Endodermal cell (in vitro differentiated cells): ENCODE results near the gene EIF4H. TPM values are rescaled to one million over a fixed set of nuclear protein-coding genes. Genes with fewer than 3 reads are reported as not detected.
A peak's percentile ranks its signal among the peaks of the same experiment; 100 is the strongest.

Experiments
- DNase-seq: peaks from one replicate; pipeline ENCODE4 v3.0.0-alpha.2; 2017
- H3K27ac ChIP-seq: 2 replicates; pipeline ENCODE4 v1.5.1; 2013; ENCODE audit warnings: mild to moderate bottlenecking, low read depth, low read length, moderate library complexity
- H3K27me3 ChIP-seq: 2 replicates; pipeline ENCODE4 v1.6.1; 2013; ENCODE audit warnings: mild to moderate bottlenecking, low read length, moderate library complexity; ENCODE audit not compliant: insufficient read depth, control insufficient read depth, poor library complexity, severe bottlenecking
- H3K36me3 ChIP-seq: 2 replicates; pipeline ENCODE4 v1.7.0; 2013; ENCODE audit warnings: mild to moderate bottlenecking, low read length, moderate library complexity; ENCODE audit not compliant: control insufficient read depth, insufficient read depth
- H3K4me1 ChIP-seq: one replicate; pipeline ENCODE4 v1.7.0; 2013; ENCODE audit warnings: low read length; ENCODE audit not compliant: control insufficient read depth, insufficient read depth
- H3K4me3 ChIP-seq: 2 replicates; pipeline ENCODE4 v1.5.1; 2013; ENCODE audit warnings: mild to moderate bottlenecking, low read length, moderate library complexity
- H3K9ac ChIP-seq: 2 replicates; pipeline ENCODE4 v1.6.1; 2013; ENCODE audit warnings: mild to moderate bottlenecking, low read length, moderate library complexity; ENCODE audit not compliant: poor library complexity, severe bottlenecking; ENCODE audit errors: extremely low read depth
- H3K9me3 ChIP-seq: 2 replicates; pipeline ENCODE4 v1.6.1; 2013; ENCODE audit warnings: mild to moderate bottlenecking, low read length, moderate library complexity; ENCODE audit not compliant: control insufficient read depth
- H3K27ac Mint-ChIP-seq: 2 replicates; pipeline ENCODE4 v1.8.0; 2020; ENCODE audit warnings: mixed read lengths
- H3K27me3 Mint-ChIP-seq: 2 replicates; pipeline ENCODE4 v1.8.0; 2021; ENCODE audit warnings: mild to moderate bottlenecking, mixed read lengths; ENCODE audit not compliant: insufficient read depth
- H3K36me3 Mint-ChIP-seq: 2 replicates; pipeline ENCODE4 v1.8.0; 2020; ENCODE audit warnings: low read depth, mixed read lengths
- H3K4me1 Mint-ChIP-seq: 2 replicates; pipeline ENCODE4 v1.8.0; 2020; ENCODE audit warnings: mixed read lengths
- H3K4me3 Mint-ChIP-seq: 2 replicates; pipeline ENCODE4 v1.8.0; 2020; ENCODE audit warnings: mild to moderate bottlenecking, moderate library complexity, mixed read lengths
- H3K9me3 Mint-ChIP-seq: 2 replicates; pipeline ENCODE4 v1.8.0; 2020; ENCODE audit warnings: mild to moderate bottlenecking, mixed read lengths
- CTCF ChIP-seq: fragments of 200-600 bp; sonication (generic); conservative IDR thresholded peaks from 2 replicates; pipeline ENCODE4 v1.5.0; 2021; ENCODE audit warnings: antibody characterized with exemption, mild to moderate bottlenecking
- WGBS, 2 experiments: methylation state at CpG; one replicate each; pipeline versions ENCODE4 v1.1.5 to v1.1.7; 2013; ENCODE audit warnings: missing lambda C conversion rate in 2 of 2, mixed read lengths in 1 of 2; ENCODE audit not compliant: insufficient coverage in 1 of 2, insufficient read length in 1 of 2; 5-methylcytosine and 5-hydroxymethylcytosine counted together
- total RNA-seq, 2 donors: library from RNA; stranded (reverse); fragmentation: NEBNext Ultra II Directional in 1 of 2; extraction: Animal tissue kit (Norgen Biotek cat#: 25700) in 1 of 2; gene quantifications; 2 replicates in 1 of 2; 3 replicates in 1 of 2; pipeline ENCODE4 v1.2.1, GENCODE V29; 2021

The EIF4H gene
- total RNA-seq, 2 donors from 2014 or later = 305 to 346 TPM

- H3K27me3 ChIP-seq = no peaks in the 10 kb centered on the region
- H3K4me1 Mint-ChIP-seq = peaks cover 3% of the 10 kb centered on the region
- H3K4me3 ChIP-seq = no peak overlapping the region
- no peaks in the 10 kb centered on the region for H3K36me3 ChIP-seq
- no peaks in the 10 kb centered on the region for H3K36me3 Mint-ChIP-seq
- no peak for TF ChIP-seq CTCF
- no peak overlapping the region for H3K27ac ChIP-seq
- no peaks in the 10 kb centered on the region for H3K4me1 ChIP-seq
- H3K4me3 Mint-ChIP-seq = no peak overlapping the region
- H3K27ac Mint-ChIP-seq = no peak overlapping the region
- no peaks in the 10 kb centered on the region for H3K27me3 Mint-ChIP-seq
- peaks cover 3% of the 10 kb centered on the region for H3K9me3 ChIP-seq
- WGBS, 2 experiments = 90 to 97% methylated on average over 1 of the region's 1 CpG
- H3K9ac ChIP-seq = no peak overlapping the region
- no peak for DNase-seq
- peaks cover 3% of the 10 kb centered on the region for H3K9me3 Mint-ChIP-seq
Measured at GRCh38 chr7:74149603-74150002, 24.6 kb upstream of the EIF4H start.

- no peaks in the 10 kb centered on the region for H3K36me3 Mint-ChIP-seq
- H3K36me3 ChIP-seq = no peaks in the 10 kb centered on the region
- no peaks in the 10 kb centered on the region for H3K4me1 Mint-ChIP-seq
- H3K9me3 ChIP-seq = no peaks in the 10 kb centered on the region
- 88 to 97% methylated on average over 5 to 9 of the region's 9 CpGs for WGBS, 2 experiments
- no peak overlapping the region for H3K4me3 ChIP-seq
- no peaks in the 10 kb centered on the region for H3K27me3 Mint-ChIP-seq
- H3K27ac Mint-ChIP-seq = no peak overlapping the region
- no peaks in the 10 kb centered on the region for H3K4me1 ChIP-seq
- no peak overlapping the region for H3K4me3 Mint-ChIP-seq
- H3K27me3 ChIP-seq = no peaks in the 10 kb centered on the region
- H3K9ac ChIP-seq = no peak overlapping the region
- no peaks in the 10 kb centered on the region for H3K9me3 Mint-ChIP-seq
- DNase-seq = no peak
- no peak overlapping the region for H3K27ac ChIP-seq
- TF ChIP-seq CTCF = no peak
Measured at GRCh38 chr7:74153736-74154135, 20.4 kb upstream of the EIF4H start.

GRCh38 chr7:74155810-74156395 is 18.3 kb upstream of the EIF4H start:
- peaks cover 5% of the 10 kb centered on the region for H3K4me1 Mint-ChIP-seq
- Histone ChIP-seq H3K27ac (no peak overlapping the region), H3K36me3 (no peaks in the 10 kb centered on the region), H3K4me1 (peaks cover 4% of the 10 kb centered on the region), H3K4me3 (no peak overlapping the region), H3K9ac (no peak overlapping the region), H3K27me3 (no peaks in the 10 kb centered on the region), H3K9me3 (no peaks in the 10 kb centered on the region)
- no peak overlapping the region for H3K4me3 Mint-ChIP-seq
- H3K36me3 Mint-ChIP-seq = no peaks in the 10 kb centered on the region
- DNase-seq = peak; percentile 83
- 79 to 81% methylated on average over 8 to 9 of the region's 9 CpGs for WGBS, 2 experiments
- no peaks in the 10 kb centered on the region for H3K9me3 Mint-ChIP-seq
- no peak overlapping the region for H3K27ac Mint-ChIP-seq
- no peaks in the 10 kb centered on the region for H3K27me3 Mint-ChIP-seq
- no peak for TF ChIP-seq CTCF
